GM15510 (cell line): ENCODE data around the gene SF3B4.

Experiments
- POLR2A ChIP-seq: IDR thresholded peaks from 3 replicates; pipeline ENCODE4 v1.6.1; 2011; ENCODE audit warnings: borderline replicate concordance; ENCODE audit not compliant: insufficient read length; ENCODE audit errors: extremely low read depth

Gene SF3B4

GRCh38 chr1:149915429-149916192 is 12.0 kb downstream of the SF3B4 start:
- TF ChIP-seq POLR2A: no peak

- TF ChIP-seq POLR2A: no peak
These were observed 13.1 kb downstream of the SF3B4 start for GRCh38 chr1:149914545-149914944.

DNA sequence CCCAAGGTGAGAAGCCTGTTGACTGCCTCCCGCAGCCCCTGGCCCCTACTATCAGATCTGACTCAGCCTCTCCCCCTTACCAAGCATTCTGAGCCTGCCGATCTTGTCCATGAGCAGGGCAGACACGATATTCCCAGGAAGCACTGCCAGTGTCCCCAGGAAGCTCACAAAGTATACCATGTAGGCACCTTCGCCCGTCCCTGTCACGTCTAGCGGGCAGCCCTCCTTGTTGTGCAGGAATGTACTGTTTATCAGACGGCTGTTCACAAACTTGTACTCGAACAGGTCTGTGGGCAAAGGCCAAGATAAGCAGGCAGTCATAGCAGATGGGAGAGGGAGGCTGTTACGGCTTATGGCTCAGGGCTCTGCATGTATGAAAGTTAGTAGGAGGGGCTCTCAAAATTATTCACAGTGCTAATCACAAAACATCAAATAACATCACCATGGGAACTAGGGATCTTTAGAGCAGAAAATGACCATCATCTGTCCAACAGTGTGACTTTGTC is 21.0 kb downstream of the SF3B4 start:
- TF ChIP-seq POLR2A: no peak

DNA sequence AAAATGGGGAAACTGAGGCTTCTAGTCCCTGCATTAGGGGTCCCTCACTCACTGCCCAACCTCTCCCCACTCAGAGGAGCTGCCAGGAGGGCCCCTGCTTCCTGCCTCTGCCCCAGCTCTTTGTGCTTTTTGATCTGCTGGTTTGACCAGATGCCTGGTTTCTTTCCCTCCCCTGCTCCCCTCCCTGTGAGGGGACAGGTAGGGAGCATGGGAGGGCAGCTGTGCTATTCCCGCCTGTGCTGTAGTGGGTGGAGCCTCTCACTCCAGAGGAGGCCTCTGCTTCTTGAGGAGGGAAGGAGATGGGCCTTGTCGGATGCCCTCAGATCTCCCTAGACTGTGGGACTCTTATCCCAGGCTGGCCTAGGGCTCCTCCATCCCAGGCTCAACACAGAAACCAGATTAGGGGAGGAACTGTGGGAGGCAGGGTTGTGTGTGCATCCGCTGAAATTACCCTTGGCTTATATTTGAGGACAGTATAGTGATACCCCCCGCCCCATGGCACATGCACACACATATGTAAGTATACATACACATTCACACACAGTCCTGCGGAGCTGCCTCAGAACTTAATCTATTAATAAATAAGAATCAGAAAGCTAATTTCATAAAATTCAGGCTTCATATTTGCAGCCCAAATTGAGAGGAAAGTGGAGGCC is 23.6 kb downstream of the SF3B4 start:
- TF ChIP-seq POLR2A: no peak

DNA sequence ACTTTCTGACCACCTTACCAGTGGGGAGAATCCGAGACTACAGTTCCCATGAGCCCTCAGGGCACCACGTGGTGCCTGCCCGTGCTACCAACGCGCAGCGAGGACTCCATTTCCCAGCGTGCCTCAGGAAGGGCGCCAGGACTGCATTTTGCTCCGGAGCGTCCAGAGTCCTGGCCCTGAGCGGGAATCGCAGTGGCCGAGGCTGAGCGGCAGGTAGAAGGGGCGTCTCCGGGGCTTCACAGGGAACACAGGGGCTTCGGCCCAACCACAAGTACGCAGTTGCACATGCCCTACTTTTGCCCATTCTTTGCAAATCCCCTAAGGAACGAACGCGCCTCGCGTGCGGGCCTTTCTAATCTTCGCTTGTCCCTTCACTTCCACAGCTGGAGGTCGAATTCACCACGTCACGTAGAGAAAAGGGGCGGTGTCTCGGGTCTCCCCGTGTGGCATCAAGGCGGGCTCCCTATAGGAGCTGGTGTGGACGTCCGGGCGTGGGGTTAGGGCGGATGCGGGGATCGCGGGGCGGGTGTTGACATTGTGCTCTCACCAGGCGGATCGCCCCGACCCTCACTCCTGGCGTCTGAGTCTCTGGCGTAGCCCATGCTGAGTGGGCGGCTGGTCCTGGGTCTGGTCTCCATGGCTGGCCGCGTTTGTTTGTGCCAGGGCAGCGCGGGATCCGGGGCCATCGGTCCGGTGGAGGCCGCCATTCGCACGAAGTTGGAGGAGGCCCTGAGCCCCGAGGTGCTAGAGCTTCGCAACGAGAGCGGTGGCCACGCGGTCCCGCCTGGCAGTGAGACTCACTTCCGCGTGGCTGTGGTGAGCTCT is 27.9 kb downstream of the SF3B4 start, which contains the start of gene BOLA1:
Gene BOLA1 (plus strand): TSS at position 109 of the 825 bp plus-strand sequence. CDS start 492 bp downstream, at position 601.
- peak; percentile 66 for TF ChIP-seq POLR2A

- TF ChIP-seq POLR2A: no peak
These were observed 31.0 kb downstream of the SF3B4 start for GRCh38 chr1:149896575-149896974.

DNA sequence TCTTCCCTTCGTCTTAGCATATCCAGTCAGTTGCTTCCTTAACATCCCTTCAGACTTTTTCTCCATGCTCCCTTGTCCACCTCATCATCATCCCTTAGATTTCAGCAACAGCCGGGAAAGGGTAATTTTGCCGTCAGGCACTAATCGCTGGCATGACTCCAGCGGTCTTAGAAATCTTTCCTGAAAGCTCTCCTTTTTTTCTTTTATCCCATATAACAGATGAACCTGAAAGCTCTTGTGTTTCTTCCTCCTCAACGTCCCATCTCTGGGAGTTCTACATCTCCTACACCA is 38.7 kb downstream of the SF3B4 start:
- no peak for TF ChIP-seq POLR2A

- peak; percentile 90 for TF ChIP-seq POLR2A
These were observed 39.2 kb downstream of the SF3B4 start for GRCh38 chr1:149888247-149888998.

DNA sequence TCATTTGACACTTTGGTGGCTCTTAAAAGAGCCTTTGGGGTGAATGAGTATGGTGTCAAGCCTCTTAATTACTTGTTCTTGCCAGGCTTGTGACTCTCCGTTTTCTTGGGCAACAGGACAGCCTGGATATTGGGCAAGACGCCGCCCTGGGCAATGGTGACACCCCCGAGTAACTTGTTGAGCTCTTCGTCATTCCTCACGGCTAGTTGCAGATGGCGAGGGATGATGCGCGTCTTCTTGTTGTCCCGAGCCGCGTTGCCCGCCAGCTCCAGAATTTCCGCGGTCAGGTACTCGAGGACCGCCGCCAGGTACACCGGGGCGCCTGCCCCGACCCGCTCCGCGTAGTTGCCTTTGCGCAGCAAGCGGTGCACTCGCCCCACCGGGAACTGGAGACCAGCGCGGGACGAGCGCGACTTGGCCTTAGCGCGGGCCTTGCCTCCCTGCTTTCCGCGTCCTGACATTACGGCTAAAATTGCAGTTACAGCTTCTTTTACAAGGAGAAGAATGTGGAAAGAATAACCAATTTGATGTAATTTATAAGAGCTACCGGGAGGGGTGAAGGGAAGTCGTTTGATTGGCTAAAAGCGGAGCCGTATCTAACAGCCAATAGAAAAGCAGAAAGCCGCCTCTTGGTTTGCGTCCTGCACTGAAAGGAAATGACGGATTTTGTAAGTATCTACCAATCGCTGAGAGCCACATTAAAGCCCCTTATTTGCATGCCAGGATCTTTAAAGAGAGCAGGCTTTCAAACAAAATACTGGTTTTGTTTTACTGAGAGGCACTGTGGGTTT is 40.0 kb downstream of the SF3B4 start:
- peak; percentile 83 for TF ChIP-seq POLR2A

DNA sequence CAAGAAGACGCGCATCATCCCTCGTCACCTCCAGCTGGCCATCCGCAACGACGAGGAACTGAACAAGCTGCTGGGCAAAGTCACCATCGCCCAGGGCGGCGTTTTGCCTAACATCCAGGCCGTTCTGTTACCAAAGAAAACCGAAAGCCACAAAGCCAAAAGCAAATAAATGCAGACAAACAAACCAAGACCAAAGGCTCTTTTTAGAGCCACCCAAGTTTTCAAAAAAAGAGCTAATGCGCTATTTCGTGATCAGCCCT is 40.5 kb downstream of the SF3B4 start:
- peak; percentile 62 for TF ChIP-seq POLR2A

GRCh38 chr1:149886396-149887195 is 41.0 kb downstream of the SF3B4 start:
- peak; percentile 84 for TF ChIP-seq POLR2A

DNA sequence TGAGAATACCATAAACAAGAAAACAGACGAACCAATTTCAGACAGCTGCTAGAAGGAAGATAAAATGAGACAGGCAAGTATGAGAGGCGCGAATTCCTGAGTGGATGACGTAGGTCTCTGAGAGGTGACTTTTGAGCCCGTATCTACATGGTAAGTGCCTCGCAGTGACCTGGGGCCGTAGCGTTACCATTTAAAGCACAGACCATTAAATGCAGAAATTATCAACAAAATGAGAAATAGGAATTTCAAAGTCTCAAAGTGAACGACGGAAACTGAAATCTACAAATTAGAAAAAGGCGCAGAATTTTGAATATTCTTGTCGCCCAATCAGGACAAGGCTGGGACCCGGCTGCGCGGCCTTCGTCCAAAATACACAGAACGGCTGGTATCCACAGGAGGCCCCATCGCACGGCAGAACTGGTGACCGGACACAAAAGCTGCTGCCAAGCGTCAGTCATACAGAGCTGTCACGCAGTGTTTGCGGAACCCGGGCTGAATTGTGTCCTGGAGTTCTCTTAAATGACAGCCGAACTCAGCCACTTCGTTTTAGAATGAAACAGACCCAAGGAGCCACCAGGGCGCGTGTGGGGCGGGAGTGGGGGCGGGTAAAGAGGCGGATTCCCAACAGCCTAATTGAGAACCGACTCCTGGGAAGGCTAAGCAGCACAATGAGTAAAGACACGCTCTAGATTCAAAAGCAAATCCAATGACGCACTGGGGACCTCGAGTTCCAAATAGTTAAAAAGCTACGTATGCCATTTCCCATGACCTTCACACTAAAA is 42.1 kb downstream of the SF3B4 start:
- peak; percentile 63 for TF ChIP-seq POLR2A
